HG03565 (cell line): ENCODE results near the gene NOP14.
"Not testable (repeated sequence)": the region's sequence is repeated elsewhere in the genome, so short reads cannot be mapped to it uniquely, and the experiment has no call there.

Experiments used
- ATAC-seq: cut with Tn5 transposase; IDR thresholded peaks from one replicate; pipeline ENCODE4 v1.9.1; 2021; ENCODE audit warnings: mild to moderate bottlenecking, moderate library complexity; ENCODE audit not compliant: unreplicated experiment

NOP14 gene

DNA sequence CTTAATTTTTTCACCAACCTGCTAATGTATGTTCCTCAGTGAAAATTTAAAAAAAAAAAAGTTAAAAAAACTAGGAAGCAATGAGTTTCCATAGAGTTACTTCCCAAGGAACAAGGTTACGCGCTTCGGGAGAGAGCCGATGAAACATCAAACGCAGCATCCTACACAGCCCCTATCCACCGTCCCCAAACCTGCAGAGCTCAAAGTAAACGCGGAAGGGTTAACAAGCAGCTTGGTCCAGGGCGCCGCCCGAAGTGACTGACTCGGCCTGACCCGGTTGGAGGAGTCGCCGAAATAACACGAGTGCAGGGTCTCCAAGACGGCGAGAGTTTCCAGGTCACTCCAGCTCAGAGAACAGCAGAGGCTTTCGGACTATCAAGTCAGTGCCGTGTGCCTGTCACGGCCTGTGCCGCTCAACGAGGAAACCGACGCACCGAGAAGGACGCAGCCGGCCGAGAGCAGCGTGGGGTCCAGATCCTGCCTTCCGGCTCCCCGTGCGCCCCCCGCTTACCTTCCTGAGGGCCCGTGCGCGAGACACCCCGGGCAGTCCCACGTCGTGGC lies 512 bp downstream of the NOP14 start:
- peak; percentile 0 for ATAC-seq

DNA sequence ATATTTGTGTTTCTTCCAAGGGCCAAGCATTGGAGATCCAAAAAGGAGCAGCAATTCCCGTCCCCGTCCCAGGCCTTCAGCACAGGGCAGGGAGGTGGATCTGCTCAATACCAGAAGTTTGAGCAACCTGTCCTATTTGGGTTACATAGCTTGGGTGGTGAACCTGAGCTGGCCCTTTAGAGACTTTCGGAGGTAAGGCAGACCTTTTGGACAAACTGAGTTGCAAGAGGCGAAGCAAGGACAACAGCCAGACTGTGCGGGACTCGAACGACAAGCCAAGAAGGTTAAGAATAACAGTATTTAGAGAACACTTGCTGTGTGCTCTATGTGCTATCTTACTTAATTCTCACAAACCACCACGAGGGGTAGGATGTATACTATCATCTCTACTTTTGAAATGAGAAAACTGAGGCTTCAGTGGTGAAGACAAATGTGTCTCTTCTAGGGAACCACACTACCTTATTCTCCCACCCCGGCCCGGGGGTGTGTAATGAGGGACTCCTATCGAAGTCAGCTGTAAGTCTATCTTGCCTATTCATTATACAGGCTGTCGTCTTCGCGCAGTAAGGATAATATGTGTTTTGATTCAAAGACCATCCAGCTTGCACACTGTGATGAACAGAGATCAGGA lies 1.3 kb downstream of the NOP14 start:
- no peak for ATAC-seq

DNA sequence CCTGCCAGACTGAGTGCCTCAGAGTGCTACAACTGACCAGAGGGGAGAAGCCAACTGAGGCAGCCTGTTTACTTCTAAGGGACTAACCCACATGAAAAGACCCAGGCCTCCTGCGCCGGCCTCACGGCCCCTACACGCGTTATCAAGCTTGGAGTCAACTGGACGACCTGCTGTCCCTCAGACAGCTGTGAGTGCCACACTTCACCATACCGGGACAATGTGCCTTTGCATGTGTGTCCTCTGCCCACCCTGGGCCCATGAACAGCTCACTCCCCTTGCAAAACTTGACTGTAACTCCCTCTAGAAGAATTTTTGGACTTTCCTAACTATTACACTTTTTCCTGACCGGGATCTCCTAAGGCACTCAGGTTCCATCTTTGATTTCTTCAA lies 1.8 kb downstream of the NOP14 start:
- no peak for ATAC-seq

DNA sequence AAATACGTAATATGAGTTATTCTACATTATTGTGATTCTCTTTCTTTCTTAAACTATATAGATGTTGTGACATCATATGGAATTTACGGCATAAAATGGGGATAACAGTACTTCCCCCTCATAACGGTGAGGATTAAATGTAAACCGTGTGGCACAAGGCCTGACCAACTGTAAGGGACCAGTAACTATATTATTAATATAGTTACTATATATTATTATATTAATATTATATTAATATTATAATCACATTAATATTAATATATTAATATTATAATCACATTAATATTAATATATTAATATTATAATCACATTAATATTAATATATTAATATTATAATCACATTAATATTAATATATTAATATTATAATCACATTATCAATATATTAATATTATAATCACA lies 2.8 kb downstream of the NOP14 start:
- ATAC-seq: not testable (repeated sequence)

DNA sequence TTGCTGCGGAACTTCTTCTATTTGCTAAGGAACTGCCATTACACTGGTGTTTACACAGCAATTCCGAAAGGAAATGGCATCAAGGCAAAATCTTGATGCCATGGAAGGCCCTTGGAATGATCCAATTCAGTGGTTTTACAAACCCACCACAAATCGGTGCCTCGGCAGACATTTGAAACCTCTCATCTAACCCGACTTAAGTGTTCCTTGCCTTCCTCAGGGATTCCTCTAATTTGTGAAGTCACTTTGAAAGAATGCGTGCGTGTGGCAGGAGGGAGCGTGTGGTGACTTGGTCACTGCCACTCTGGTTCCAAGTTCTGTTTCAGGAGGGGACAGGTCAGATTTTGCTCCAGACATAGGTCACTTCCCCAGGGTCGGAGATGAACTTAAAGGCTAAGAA lies 4.8 kb downstream of the NOP14 start:
- no peak for ATAC-seq

DNA sequence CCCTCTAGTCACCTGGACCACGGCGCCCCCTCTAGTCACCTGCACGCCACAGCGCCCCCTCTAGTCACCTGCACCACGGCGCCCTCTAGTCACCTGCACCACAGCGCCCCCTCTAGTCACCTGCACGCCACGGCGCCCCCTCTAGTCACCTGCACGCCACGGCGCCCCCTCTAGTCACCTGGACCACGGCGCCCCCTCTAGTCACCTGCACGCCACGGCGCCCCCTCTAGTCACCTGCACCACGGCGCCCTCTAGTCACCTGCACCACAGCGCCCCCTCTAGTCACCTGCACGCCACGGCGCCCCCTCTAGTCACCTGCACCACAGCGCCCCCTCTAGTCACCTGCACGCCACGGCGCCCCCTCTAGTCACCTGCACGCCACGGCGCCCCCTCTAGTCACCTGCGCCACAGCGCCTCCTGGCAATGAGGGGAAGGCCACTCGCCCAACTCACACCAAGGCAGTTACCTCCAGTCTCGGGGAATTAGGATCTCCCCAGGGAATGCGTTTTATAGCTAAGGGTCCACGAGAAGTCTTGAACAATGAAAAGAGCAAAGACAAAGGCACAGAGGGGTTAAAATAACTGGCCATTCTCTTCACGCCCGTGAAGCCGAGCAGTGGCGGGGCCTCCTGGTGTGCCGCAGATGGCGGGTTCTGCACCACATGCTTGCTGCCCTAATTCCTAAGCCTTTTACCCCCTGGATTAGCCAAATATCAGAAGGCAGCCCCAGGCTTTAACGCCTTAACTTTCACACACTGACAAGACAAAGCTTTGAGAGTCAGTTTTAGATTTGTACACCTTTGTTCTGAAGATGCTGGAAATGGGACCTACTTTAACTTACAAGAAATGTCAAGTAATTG lies 7.8 kb downstream of the NOP14 start:
- ATAC-seq: not testable (repeated sequence)

DNA sequence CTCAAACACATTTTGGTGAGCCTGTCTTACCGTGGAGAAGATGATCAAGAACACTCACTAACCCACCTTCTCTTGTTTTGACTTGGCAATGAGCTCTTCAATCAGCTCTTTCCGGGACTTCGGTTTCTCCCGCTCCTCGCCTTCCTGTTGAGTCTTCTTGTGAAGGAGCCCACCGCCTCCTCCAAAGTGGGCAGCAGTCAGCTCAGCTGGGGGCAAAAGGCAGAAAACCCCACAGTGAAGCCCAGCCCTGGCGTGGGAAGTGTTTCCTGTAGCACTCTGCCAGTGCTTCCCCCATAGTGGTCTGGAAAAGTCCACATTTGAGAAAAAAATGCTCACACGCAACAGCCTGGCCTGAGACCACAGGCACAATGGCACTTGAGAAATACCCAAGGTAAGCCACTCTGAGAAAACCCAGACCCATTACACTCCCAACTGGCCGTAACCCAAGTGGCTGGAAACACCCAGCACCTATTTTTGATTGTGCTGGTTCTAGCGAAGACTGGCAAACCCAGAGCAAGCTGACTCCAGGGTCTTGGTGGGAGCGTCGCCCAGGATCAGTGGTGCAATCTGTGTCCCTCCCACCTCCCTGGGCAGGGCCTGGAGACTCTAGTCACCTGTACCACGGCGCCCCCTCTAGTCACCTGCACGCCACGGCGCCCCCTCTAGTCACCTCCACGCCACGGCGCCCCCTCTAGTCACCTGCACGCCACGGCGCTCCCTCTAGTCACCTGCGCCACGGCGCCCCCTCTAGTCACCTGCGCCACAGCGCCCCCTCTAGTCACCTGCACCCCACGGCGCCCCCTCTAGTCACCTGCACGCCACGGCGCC lies 8.6 kb downstream of the NOP14 start:
- ATAC-seq: no peak

DNA sequence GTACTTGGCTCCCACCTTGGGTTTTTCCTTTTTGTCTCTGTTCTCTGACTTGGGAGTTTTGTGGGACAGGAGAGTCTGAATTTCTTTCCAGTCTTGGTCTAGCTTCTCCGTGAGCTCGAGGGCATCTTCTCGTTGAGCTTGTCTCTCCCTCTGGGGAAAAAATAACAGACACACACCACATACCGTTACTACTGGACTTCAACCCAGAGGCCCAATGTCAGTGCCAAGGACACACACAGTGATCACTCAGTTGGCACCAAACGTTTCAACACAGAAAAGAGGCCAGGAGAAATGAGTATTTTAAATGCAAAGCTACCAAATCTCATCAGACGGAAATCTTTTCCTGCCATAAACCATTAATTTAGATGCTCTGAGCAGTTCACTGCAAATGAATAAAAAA lies 9.7 kb downstream of the NOP14 start:
- ATAC-seq: no peak

DNA sequence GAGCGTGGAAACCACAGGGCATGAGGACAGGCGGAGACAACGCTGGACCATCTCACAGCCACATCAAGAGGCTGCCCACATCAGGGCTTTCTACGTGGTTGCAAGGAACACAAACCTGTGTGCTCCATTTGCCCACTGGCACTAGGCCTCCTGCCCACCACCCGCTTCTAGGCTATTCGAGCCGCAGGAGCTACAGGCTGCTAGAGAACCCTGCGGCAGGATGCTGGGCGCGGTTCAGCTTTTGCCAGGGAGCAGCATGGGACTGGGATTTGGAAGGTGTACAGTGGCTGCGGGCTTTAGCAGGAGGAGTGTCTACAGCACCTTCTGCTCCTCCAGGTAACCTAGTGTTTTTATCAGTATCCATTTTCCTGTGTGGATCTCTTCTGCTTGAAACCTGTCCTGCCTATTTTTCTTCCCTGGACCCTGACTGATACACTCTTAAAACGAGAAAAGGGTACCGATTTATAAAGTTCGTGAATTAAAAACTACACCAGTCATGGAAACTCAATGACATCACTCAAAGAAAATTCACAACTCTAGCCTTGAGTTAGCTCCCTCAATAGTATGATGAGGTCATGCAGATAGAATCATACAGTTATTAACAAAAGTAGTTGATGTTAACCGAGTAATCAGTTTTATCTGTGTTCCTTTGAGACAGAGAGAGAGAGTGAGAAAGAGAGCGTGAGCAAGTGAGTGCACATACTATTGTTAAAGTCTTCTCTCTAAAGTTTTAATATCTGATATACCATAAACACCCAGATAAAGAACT lies 12.8 kb downstream of the NOP14 start:
- no peak for ATAC-seq

DNA sequence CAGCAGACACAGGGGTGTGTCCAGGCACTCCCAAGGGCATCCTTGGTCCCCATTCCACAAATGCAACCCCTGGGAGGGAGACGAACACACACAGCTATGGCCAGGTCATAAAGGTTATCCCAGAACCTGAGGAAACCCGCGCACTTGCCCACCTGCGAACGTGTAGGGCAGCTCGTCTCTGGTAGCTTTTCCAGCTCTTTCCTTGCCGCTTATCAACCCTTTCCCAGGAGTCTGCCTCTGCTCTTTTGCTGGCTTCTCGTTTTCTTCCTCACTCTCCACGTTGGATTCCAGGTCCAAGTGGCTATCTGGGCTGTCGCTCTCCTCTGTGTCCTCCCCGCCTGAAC lies 13.5 kb downstream of the NOP14 start:
- no peak for ATAC-seq

DNA sequence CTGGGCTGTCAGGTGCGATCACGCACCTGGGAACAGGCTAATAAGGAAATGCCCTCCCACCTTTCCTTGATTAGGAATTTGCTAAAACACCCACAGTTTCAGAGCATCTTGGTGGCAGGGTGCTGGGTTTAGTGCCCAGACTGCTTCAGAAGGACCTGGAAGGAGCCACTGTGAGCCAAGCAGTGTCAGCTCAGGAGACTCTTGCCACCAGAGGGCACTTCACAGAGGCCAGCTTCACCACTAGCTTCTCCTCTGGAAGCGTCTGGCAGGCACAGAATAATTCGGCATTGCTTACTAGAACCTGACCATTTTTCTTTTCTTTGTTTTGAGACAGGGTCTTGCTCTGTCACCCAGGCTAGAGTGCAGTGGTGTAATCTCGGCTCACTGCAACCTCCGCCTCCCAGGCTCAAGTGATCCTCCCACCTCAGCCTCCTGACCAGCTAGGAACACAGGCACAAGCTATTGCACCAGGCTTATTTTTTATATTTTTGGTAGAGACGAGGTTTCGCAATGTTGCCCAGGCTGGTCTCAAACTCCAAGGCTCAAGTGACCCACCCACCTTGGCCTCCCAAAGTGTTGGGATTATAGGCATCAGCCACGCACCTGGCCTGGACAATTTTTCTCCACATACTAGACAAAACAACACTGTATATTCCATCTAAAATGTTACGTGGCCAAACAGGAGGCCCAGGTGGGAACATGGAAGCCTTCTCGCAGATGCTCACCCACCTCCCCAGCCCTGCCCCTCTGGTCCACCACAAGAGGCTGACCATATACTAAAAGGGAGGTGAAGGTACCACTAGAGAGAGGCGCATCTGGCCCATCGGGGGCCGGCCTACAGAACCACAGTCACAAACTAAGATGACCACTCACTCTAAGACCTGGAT lies 14.1 kb downstream of the NOP14 start:
- ATAC-seq: no peak

DNA sequence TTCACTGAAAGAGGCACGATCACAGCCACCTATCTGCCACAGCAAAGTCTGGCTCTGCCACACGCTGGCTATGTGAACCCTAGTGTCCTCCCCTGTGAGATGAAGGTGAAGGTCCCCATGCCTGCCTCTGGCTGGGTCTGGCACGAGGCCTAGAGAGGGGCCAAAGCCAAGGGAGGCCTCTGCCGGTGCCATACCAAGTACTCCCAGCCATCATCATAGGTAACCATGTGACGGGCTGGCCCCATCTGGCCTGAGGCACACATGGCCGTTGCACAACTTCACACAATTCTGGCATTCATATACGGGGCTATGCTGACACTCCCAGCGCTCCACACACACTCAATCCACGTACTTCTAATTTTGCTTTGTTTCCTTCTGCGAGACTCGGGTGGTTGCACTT lies 15.3 kb downstream of the NOP14 start:
- ATAC-seq: no peak

DNA sequence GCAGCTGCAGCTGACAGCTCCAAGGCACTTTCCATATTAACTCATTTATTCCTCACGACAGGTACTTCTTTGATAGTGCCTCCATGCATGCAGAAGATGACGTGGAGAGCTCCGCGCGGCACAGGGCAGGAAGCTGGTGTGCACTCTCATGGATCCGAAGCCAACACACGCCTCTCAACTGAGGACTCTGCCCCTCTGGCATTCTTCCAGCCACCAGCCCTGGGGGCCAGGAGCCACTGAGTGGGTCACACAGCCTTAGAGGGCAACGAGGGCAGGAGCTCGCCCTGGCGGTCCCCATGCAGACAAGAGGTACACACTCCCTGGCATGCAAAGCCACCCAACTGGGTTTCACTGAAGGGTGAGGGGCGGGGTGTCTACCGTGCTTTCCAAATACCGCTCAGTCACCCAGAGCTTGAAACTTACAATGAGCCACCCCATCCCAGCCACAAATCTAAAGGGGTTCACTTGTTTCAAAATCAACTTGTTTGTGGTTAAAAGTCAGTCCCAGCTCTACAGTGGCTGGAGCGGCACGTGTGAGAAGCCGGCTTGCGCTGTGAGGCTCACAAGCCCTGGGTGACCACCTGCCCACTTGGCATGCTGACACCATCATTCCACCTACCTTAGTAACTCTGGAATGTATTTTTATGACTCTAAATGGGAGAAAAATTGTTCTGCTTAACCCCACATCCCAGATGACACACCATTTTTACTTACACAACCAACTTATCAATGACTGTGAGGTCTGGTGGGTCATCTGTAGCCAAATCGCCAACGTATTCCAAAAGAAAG lies 16.2 kb downstream of the NOP14 start:
- no peak for ATAC-seq

DNA sequence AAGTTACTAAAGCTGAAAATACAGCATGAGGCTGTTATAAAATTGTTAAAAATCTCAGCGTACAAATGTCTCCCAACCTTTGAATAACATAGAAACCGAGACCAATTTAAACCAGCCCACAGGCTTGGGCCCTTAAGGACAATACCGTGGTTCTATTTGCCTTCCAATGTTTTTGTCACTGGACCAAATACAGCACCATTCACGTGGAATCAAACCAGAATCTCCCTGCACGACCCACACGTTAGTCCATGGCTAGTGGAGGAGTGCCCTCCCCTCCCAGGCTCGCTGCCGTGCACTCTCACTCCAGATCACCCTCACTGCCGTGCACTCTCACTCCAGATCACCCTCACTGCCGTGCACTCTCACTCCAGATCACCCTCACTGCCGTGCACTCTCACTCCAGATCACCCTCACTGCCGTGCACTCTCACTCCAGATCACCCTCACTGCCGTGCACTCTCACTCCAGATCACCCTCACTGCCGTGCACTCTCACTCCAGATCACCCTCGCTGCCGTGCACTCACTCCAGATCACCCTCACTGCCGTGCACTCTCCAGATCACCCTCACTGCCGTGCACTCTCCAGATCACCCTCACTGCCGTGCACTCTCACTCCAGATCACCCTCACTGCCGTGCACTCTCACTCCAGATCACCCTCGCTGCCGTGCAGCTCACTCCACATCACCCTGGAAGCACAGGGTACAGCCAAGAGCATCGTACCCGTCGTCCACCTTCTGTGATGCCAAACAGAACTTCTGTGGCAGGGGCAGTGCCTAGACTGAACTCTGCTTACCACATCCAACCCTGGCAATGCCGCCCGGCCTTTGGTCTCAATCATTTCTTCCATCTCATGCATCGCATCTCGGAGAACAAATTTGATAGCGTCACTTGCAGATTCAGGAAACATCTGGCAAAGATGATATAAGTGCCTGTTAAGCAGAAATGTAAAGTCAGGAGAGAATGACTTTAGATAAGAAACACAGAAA lies 17.3 kb downstream of the NOP14 start:
- ATAC-seq: not testable (repeated sequence)

DNA sequence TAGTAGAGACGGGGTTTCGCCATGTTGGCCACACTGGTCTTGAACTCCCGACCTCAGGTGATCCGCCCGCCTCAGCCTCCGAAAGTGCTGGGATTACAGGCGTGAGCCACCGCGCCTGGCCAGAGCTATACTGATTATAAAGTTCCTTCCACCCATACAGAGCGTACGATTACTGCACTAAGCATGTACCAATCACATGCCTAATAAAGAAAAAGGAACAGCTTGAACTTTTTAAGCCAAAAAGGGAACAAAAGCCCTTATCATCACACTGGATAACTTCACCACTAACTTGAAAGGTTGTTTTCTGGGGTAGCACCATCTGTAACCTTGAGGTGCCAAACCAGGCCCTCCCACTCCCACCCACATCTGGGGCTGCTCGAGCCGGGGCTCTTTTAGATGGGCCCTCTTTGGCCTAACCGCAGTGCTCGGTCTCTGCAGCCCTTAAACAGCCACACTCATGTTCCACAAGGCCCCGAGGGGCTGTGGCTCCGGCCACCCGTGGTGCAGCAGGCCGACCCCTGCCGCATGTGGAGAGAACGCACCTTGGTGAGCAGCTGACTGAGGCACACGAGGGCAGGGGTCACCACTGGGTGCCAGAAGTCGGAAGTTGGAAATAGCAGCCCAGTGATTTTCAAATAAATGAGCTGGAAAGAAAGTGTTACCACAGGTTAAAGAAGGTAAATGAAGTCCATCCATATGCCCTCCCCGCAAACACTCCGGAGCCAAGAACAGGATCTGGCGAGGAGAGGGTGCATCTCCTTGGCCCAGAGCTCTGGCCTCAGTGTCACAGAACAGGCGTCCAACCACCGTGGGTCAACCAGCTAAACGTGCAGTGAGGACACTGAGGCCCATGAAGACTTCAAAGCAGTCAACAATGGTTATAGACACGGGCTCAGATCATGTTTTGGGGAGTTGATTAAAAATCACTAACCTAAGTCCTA lies 18.4 kb downstream of the NOP14 start:
- no peak for ATAC-seq

DNA sequence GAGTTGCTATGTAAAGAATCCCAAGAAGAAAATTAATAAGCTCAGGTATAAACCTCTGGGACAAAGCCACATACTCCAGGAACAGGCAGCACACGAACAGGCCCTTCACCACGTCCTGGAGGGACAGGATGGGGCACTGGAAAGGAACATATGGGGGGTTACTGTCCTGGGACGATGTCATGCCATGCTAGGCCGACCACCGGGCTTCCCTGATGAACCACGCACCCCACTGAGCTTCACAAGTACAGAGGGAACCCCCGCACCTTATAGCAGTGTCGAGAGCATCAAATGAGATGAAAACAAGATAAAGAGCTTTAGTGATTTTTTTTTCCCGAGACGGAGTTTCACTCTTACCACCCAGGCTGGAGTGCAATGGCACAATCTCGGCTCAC lies 19.1 kb downstream of the NOP14 start:
- no peak for ATAC-seq
